Measurements from ENCODE around the gene POLRMT. TPM values are rescaled to one million over a fixed set of nuclear protein-coding genes. Genes with fewer than 3 reads are reported as not detected.

The POLRMT gene
- total RNA-seq, 1 experiment from 2014 or later = 40.9 TPM

DNA sequence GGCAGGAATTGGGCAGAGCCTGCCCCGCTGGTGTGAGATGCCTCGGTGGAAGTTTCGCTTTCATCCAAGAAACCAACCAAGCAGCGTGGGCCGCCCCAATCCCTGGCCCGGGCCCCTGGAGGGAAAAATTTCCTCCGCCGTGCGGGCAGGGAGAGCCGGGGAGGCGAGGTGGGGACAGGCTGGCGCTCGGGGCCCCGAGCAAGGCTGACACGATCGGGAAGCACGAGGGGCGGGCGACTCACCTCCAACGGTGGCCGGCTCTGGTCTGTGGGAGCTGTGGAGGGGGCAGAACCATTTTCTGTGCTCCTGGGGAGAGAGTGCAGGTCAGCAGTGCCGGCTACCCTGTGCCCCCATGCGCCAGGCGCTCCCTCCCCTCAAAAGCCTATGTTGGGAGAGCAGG, 18.7 kb upstream of the POLRMT start:
- TF ChIP-seq, protein P1, sequence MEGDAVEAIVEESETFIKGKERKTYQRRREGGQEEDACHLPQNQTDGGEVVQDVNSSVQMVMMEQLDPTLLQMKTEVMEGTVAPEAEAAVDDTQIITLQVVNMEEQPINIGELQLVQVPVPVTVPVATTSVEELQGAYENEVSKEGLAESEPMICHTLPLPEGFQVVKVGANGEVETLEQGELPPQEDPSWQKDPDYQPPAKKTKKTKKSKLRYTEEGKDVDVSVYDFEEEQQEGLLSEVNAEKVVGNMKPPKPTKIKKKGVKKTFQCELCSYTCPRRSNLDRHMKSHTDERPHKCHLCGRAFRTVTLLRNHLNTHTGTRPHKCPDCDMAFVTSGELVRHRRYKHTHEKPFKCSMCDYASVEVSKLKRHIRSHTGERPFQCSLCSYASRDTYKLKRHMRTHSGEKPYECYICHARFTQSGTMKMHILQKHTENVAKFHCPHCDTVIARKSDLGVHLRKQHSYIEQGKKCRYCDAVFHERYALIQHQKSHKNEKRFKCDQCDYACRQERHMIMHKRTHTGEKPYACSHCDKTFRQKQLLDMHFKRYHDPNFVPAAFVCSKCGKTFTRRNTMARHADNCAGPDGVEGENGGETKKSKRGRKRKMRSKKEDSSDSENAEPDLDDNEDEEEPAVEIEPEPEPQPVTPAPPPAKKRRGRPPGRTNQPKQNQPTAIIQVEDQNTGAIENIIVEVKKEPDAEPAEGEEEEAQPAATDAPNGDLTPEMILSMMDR (IDR thresholded peaks at IDR 0.05; ENCODE audit: unreplicated experiment) = no peak
- Mint-ChIP-seq H3K27me3 (ENCODE audit: insufficient read depth, unreplicated experiment) (no peaks in the 10 kb centered on the region), H3K4me1 (ENCODE audit: insufficient read depth, unreplicated experiment) (no peaks in the 10 kb centered on the region), H3K4me3 (ENCODE audit: unreplicated experiment) (no peak overlapping the region), H3K27ac (ENCODE audit: low read depth, unreplicated experiment) (no peak overlapping the region), H3K36me3 (ENCODE audit: insufficient read depth, unreplicated experiment) (peaks cover 58% of the 10 kb centered on the region), H3K9me3 (ENCODE audit: unreplicated experiment) (no peaks in the 10 kb centered on the region)
- DNase-seq (ENCODE audit: unreplicated experiment) = no peak
- no TSS peak for BruUV-seq (replicated peaks)
- ChIA-PET CTCF (no interaction called here), POLR2A (no interaction called here)
- intact Hi-C loops (cut with micrococcal nuclease) = no loop called here

DNA sequence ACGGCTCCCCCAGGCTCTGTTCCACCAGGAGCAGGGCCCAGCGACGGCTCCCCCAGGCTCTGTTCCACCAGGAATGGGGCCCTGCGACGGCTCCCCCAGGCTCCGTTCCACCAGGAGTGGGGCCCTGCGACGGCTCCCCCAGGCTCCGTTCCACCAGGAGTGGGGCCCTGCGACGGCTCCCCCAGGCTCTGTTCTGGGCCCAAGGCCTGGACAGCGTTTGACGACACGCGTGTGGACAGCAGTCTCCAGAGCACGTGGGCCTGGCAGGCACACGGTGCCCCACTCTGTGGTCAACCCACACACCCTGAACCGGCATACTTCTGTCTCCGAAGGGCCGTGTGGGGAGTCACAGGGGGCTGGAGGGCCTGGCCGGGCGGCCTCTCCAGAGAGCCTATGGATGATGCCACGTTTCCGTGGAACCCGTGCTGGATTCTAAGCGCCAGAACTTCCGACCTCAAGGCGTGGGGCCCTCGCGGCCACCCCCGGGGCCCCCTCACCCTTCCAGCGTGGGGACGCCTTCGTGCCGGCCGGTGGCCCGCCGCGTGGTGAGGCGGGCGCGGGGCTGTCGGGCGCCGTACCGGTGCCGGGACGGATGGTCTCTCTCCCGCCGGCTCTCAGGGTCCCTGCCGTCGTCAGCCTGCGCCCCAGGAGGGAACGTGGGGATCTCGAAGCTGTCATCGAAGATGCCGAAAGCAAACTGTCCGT, 17.9 kb upstream of the POLRMT start:
- no peak for DNase-seq (ENCODE audit: unreplicated experiment)
- Mint-ChIP-seq H3K4me3 (ENCODE audit: unreplicated experiment) (no peak overlapping the region), H3K4me1 (ENCODE audit: insufficient read depth, unreplicated experiment) (no peaks in the 10 kb centered on the region), H3K36me3 (ENCODE audit: insufficient read depth, unreplicated experiment) (peaks cover 58% of the 10 kb centered on the region), H3K27ac (ENCODE audit: low read depth, unreplicated experiment) (no peak overlapping the region), H3K27me3 (ENCODE audit: insufficient read depth, unreplicated experiment) (no peaks in the 10 kb centered on the region), H3K9me3 (ENCODE audit: unreplicated experiment) (no peaks in the 10 kb centered on the region)
- ChIA-PET CTCF (no interaction called here), POLR2A (no interaction called here)
- intact Hi-C loops (cut with micrococcal nuclease) = no loop called here
- no TSS peak for BruUV-seq (replicated peaks)
- TF ChIP-seq, protein P1 (IDR thresholded peaks at IDR 0.05; ENCODE audit: unreplicated experiment) = no peak

DNA sequence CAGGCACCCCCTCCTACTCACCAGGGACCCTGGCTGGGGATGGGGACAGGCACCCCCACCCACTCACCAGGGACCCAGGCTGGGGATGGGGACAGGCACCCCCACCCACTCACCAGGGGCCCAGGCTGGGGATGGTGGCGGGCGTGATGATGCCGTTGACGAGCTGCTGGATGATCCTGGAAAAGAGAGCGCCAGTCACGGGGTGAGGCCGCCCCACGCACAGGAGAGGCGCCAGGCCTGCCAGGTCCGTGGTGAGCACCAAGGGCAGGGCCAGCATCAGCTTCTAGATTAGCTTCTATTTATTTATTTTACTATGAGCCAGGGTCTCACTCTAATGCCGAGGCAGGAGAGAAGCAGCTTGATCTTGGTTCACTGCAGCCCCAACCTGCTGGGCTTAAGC, 16.8 kb upstream of the POLRMT start:
- Mint-ChIP-seq H3K4me3 (ENCODE audit: unreplicated experiment) (no peak overlapping the region), H3K9me3 (ENCODE audit: unreplicated experiment) (no peaks in the 10 kb centered on the region), H3K36me3 (ENCODE audit: insufficient read depth, unreplicated experiment) (peaks cover 66% of the 10 kb centered on the region), H3K27ac (ENCODE audit: low read depth, unreplicated experiment) (no peak overlapping the region), H3K4me1 (ENCODE audit: insufficient read depth, unreplicated experiment) (no peaks in the 10 kb centered on the region), H3K27me3 (ENCODE audit: insufficient read depth, unreplicated experiment) (no peaks in the 10 kb centered on the region)
- TF ChIP-seq, protein P1 (IDR thresholded peaks at IDR 0.05; ENCODE audit: unreplicated experiment) = no peak
- POLR2A ChIA-PET = no interaction called here
- no TSS peak for BruUV-seq (replicated peaks)
- CTCF ChIA-PET = no interaction called here
- intact Hi-C loops (cut with micrococcal nuclease) = no loop called here
- DNase-seq (ENCODE audit: unreplicated experiment) = no peak

DNA sequence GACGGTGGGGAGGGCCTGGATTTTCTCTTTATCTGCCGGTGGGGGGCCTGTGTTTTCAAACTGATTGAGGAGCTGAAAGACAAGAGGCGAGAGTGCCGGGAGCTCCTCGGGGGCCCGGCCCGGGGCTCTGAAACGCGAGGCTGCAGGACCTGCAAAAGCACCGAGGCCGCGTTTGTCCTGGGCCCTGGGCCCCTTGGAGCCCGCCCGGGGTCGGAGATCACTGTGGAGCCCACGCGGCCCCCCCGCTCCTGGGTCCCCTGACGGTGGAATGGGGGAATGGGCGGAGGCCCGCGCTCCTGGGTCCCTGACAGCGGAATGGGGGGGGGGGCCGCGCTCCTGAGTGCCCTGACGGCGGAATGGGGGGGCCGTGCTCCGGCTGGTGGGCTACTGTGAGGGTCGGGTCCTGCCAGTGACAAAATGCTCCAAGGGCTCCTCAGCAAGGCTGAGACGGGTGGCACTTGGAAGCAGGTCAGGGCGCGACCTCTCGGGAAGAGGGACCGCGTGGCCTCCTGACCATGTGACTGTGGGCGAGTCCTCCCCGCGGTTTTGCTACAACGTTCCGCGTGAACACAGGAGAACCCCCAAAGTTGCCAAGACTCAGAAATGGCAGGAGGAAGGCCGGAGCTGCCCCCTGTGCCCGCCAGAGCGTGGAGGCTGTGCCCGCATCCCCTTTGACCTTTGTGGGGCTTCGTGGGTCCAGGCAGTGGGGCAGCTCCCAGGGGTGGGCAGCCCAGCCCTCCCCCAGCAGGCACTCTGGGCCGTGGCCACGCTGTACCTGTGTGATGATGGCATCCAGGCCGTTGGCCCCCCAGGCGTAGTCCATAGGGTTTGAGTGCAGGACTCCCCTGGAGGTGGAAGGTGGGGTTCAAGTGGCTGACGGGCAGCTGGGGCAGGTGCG, 15.8 kb upstream of the POLRMT start:
- Mint-ChIP-seq H3K4me1 (ENCODE audit: insufficient read depth, unreplicated experiment) (no peaks in the 10 kb centered on the region), H3K27me3 (ENCODE audit: insufficient read depth, unreplicated experiment) (no peaks in the 10 kb centered on the region), H3K4me3 (ENCODE audit: unreplicated experiment) (no peak overlapping the region), H3K36me3 (ENCODE audit: insufficient read depth, unreplicated experiment) (peaks cover 63% of the 10 kb centered on the region), H3K27ac (ENCODE audit: low read depth, unreplicated experiment) (no peak overlapping the region), H3K9me3 (ENCODE audit: unreplicated experiment) (no peaks in the 10 kb centered on the region)
- DNase-seq (ENCODE audit: unreplicated experiment) = no peak
- intact Hi-C loops (cut with micrococcal nuclease) = no loop called here
- no TSS peak for BruUV-seq (replicated peaks)
- POLR2A ChIA-PET = no interaction called here
- CTCF ChIA-PET = no interaction called here
- TF ChIP-seq, protein P1 (IDR thresholded peaks at IDR 0.05; ENCODE audit: unreplicated experiment) = no peak
